Calu3 (cell line): ENCODE measurements around the gene TOMM70. TPM values are rescaled to one million over a fixed set of nuclear protein-coding genes. Genes with fewer than 3 reads are reported as not detected.

Experiments used
- BruUV-seq: library from RNA; stranded (reverse); fragments of 400-500 nt; replicated peaks from 2 replicates; lab custom pipeline; 2021; lab: Mats Ljungman, UMichigan
- CTCF ChIA-PET: fragments of 300-600 bp; sonication (Branson Sonifier 250); formaldehyde crosslinking; loops from one replicate; lab custom pipeline; 2022; ENCODE audit warnings: antibody characterized with exemption; lab: Charles Lee
- DNase-seq: peaks from one replicate; pipeline ENCODE4 v3.0.0; 2022
- H3K27ac Mint-ChIP-seq: one replicate; pipeline ENCODE4 v1.8.0; 2022; ENCODE audit warnings: mixed read lengths; ENCODE audit not compliant: unreplicated experiment
- H3K27me3 Mint-ChIP-seq: one replicate; pipeline ENCODE4 v1.8.0; 2022; ENCODE audit warnings: mixed read lengths; ENCODE audit not compliant: unreplicated experiment
- H3K36me3 Mint-ChIP-seq: one replicate; pipeline ENCODE4 v1.8.0; 2022; ENCODE audit warnings: mild to moderate bottlenecking, moderate library complexity, mixed read lengths; ENCODE audit not compliant: insufficient read depth, unreplicated experiment
- H3K4me1 Mint-ChIP-seq: one replicate; pipeline ENCODE4 v1.8.0; 2022; ENCODE audit warnings: mild to moderate bottlenecking, low read depth, mixed read lengths; ENCODE audit not compliant: unreplicated experiment
- H3K4me3 Mint-ChIP-seq: one replicate; pipeline ENCODE4 v1.8.0; 2022; ENCODE audit warnings: mild to moderate bottlenecking, low read depth, moderate library complexity, mixed read lengths; ENCODE audit not compliant: unreplicated experiment
- H3K9me3 Mint-ChIP-seq: one replicate; pipeline ENCODE4 v1.8.0; 2022; ENCODE audit warnings: low read depth, mixed read lengths; ENCODE audit not compliant: unreplicated experiment
- CTCF ChIP-seq: fragments of 200-600 bp; IDR thresholded peaks from one replicate; pipeline ENCODE4 v1.8.0; 2022; ENCODE audit warnings: antibody characterized with exemption; ENCODE audit not compliant: unreplicated experiment
- intact Hi-C: fragments of 100-400 bp; cut with micrococcal nuclease; formaldehyde crosslinking; loops from one replicate; pipeline ENCODE4 v1.10.0; 2022; ENCODE audit not compliant: unreplicated experiment
- total RNA-seq: library from RNA; stranded (reverse); gene quantifications from 2 replicates; pipeline ENCODE4 v1.2.3, GENCODE V29; 2022

TOMM70 gene
- total RNA-seq, 1 experiment from 2014 or later, result 49.5 TPM

- CTCF ChIA-PET, result interaction anchor here (0.6 kb wide), 1 partner anchor 553 kb away, joined by 5 read pairs; no protein-coding TSS in a partner anchor
- Mint-ChIP-seq H3K27ac (no peak overlapping the region), H3K9me3 (no peaks in the 10 kb centered on the region), H3K4me3 (no peak overlapping the region), H3K27me3 (no peaks in the 10 kb centered on the region), H3K4me1 (no peaks in the 10 kb centered on the region), H3K36me3 (peaks cover 11% of the 10 kb centered on the region)
- DNase-seq, result no peak
- intact Hi-C loops, result loop anchor here (5.0 kb wide), 1 partner anchor 207 kb away; no protein-coding TSS in a partner anchor
- no peak for TF ChIP-seq CTCF
- no TSS peak for BruUV-seq
Observed at GRCh38 chr3:100384733-100385525, 16.0 kb downstream of the TOMM70 start.

GRCh38 chr3:100376301-100376700, 24.6 kb downstream of the TOMM70 start:
- no TSS peak for BruUV-seq
- no peak for TF ChIP-seq CTCF
- Mint-ChIP-seq H3K27ac (no peak overlapping the region), H3K4me1 (no peaks in the 10 kb centered on the region), H3K36me3 (peaks cover 25% of the 10 kb centered on the region), H3K4me3 (no peak overlapping the region), H3K9me3 (no peaks in the 10 kb centered on the region), H3K27me3 (no peaks in the 10 kb centered on the region)
- intact Hi-C loops, result no loop called here
- CTCF ChIA-PET, result interaction anchor here (0.7 kb wide), 1 partner anchor 444 kb away, joined by 5 read pairs; no protein-coding TSS in a partner anchor
- no peak for DNase-seq

GRCh38 chr3:100374521-100374920, 26.4 kb downstream of the TOMM70 start:
- H3K4me1 Mint-ChIP-seq, result no peaks in the 10 kb centered on the region
- H3K36me3 Mint-ChIP-seq, result peaks cover 22% of the 10 kb centered on the region
- intact Hi-C loops, result no loop called here
- no peak for TF ChIP-seq CTCF
- no TSS peak for BruUV-seq
- DNase-seq, result no peak
- H3K9me3 Mint-ChIP-seq, result no peaks in the 10 kb centered on the region
- H3K4me3 Mint-ChIP-seq, result no peak overlapping the region
- no peaks in the 10 kb centered on the region for H3K27me3 Mint-ChIP-seq
- CTCF ChIA-PET, result interaction anchor here (0.5 kb wide), 1 partner anchor 1022 kb away, joined by 3 read pairs; no protein-coding TSS in a partner anchor
- no peak overlapping the region for H3K27ac Mint-ChIP-seq

GRCh38 chr3:100370756-100371155, 30.1 kb downstream of the TOMM70 start:
- Mint-ChIP-seq H3K4me3 (no peak overlapping the region), H3K27ac (no peak overlapping the region), H3K9me3 (no peaks in the 10 kb centered on the region), H3K27me3 (no peaks in the 10 kb centered on the region), H3K36me3 (peaks cover 31% of the 10 kb centered on the region), H3K4me1 (no peaks in the 10 kb centered on the region)
- BruUV-seq, result no TSS peak
- TF ChIP-seq CTCF, result no peak
- CTCF ChIA-PET, result no interaction called here
- DNase-seq, result no peak
- intact Hi-C loops, result no loop called here
